Measurements from ENCODE around the gene FAM193A.
A peak's percentile ranks its signal among the peaks of the same experiment; 100 is the strongest.

Gene FAM193A

DNA sequence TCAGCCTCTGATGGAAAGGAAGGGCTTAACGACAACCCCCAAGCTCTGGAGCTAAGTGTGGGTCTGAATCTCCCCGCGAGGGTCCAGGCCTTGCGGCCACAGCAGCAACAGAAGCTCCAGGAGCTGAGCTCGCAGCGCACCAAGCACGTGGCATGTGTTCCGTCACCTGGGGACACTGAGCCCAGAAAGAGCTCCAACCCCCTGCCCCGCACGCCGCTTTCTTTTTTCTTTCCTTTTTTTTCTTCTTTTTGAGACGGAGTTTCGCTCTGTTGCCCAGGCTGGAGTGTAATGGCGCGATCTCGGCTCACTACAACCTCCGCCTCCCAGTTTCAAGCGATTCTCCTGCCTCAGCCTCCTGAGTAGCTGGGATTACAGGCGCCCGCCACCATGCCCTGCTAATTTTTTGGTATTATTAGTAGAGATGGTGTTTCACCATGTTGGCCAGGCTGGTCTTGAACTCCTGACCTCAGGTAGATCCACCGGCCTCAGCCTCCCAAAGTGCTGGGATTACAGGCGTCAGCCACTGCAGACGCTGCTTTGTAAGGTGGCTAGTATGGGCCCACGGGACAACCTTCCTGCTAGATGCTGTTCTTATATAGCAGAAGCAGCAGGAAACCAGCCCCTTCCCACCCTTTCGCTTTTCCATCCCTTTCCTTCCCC lies 220.4 kb downstream of the FAM193A start:
- H3K27ac ChIP-seq (ENCODE audit: low read depth, low read length, poor library complexity, severe bottlenecking): no peak overlapping the region

DNA sequence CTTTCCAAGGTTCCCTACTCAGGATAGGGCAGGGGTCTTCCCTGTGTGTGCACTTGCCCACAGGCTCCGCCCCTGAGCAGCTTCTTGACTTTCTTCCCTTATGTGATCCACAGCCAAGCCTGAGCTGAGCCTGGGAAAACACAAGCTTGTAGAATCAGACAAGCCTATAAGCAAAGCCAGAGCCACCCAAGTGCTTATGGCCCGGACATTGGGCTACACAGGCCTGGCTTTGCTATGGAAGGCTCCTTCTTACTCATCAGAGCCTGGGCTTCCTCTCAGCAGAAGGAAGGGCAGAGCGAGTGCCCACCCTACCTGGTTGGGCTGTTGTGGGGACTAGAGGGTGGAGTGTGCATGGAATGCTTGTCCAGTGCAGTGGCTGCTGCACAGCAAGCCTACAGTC lies 221.0 kb downstream of the FAM193A start:
- no peak overlapping the region for H2AFZ ChIP-seq (ENCODE audit: low read length)
- no peak overlapping the region for H3K9ac ChIP-seq (ENCODE audit: low read length)
- no peaks in the 10 kb centered on the region for H3F3A ChIP-seq (ENCODE audit: insufficient read depth, low read length)
- TF ChIP-seq, protein P1, sequence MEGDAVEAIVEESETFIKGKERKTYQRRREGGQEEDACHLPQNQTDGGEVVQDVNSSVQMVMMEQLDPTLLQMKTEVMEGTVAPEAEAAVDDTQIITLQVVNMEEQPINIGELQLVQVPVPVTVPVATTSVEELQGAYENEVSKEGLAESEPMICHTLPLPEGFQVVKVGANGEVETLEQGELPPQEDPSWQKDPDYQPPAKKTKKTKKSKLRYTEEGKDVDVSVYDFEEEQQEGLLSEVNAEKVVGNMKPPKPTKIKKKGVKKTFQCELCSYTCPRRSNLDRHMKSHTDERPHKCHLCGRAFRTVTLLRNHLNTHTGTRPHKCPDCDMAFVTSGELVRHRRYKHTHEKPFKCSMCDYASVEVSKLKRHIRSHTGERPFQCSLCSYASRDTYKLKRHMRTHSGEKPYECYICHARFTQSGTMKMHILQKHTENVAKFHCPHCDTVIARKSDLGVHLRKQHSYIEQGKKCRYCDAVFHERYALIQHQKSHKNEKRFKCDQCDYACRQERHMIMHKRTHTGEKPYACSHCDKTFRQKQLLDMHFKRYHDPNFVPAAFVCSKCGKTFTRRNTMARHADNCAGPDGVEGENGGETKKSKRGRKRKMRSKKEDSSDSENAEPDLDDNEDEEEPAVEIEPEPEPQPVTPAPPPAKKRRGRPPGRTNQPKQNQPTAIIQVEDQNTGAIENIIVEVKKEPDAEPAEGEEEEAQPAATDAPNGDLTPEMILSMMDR (IDR thresholded peaks at IDR 0.05; ENCODE audit: low read length): no peak
- no peak for TF ChIP-seq EZH2 (IDR thresholded peaks at IDR 0.05; ENCODE audit: borderline replicate concordance, low read length)
- H3K9me3 ChIP-seq (ENCODE audit: low read length): no peaks in the 10 kb centered on the region
- H3K27me3 ChIP-seq (ENCODE audit: insufficient read depth, low read length): no peaks in the 10 kb centered on the region
- peaks cover 13% of the 10 kb centered on the region for H3K4me1 ChIP-seq (ENCODE audit: insufficient read depth, low read length, severe bottlenecking)
- no peaks in the 10 kb centered on the region for H4K20me1 ChIP-seq (ENCODE audit: insufficient read depth, low read length)
- no peaks in the 10 kb centered on the region for H3K9me2 ChIP-seq (ENCODE audit: low read depth, low read length)
- 0 out of 2 replicates have a peak, but pooled peaks cover 6% of the 10 kb centered on the region for H3K79me2 ChIP-seq (ENCODE audit: insufficient read depth, low read length)
- no peak overlapping the region for H3K27ac ChIP-seq (ENCODE audit: low read depth, low read length, poor library complexity, severe bottlenecking)
- H3K4me3 ChIP-seq (ENCODE audit: low read depth, low read length, poor library complexity, severe bottlenecking): no peak overlapping the region
- H3K36me3 ChIP-seq (ENCODE audit: insufficient read depth, low read length): no peaks in the 10 kb centered on the region
- no peak overlapping the region for H3K4me2 ChIP-seq (ENCODE audit: low read length)

More for the DNA sequence above, 220.4 kb downstream of the FAM193A start:
- H3K9ac ChIP-seq (ENCODE audit: low read length): peak overlapping the region; percentile 50; the same call in 1 of the 2 replicates
- H3K9me3 ChIP-seq (ENCODE audit: low read length): no peaks in the 10 kb centered on the region
- no peaks in the 10 kb centered on the region for H3K36me3 ChIP-seq (ENCODE audit: insufficient read depth, low read length)
- H3K4me2 ChIP-seq (ENCODE audit: low read length): peak overlapping the region; percentile 91
- H4K20me1 ChIP-seq (ENCODE audit: insufficient read depth, low read length): no peaks in the 10 kb centered on the region
- TF ChIP-seq, protein P1 (IDR thresholded peaks at IDR 0.05; ENCODE audit: low read length): no peak
- TF ChIP-seq EZH2 (IDR thresholded peaks at IDR 0.05; ENCODE audit: borderline replicate concordance, low read length): no peak
- H3K27me3 ChIP-seq (ENCODE audit: insufficient read depth, low read length): no peaks in the 10 kb centered on the region
- no peak overlapping the region for H2AFZ ChIP-seq (ENCODE audit: low read length)
- H3K79me2 ChIP-seq (ENCODE audit: insufficient read depth, low read length): 0 out of 2 replicates have a peak, but pooled peaks cover 6% of the 10 kb centered on the region
- no peaks in the 10 kb centered on the region for H3F3A ChIP-seq (ENCODE audit: insufficient read depth, low read length)
- peak overlapping the region; percentile 62 for H3K4me3 ChIP-seq (ENCODE audit: low read depth, low read length, poor library complexity, severe bottlenecking)
- H3K9me2 ChIP-seq (ENCODE audit: low read depth, low read length): no peaks in the 10 kb centered on the region
- peaks cover 13% of the 10 kb centered on the region for H3K4me1 ChIP-seq (ENCODE audit: insufficient read depth, low read length, severe bottlenecking)

DNA sequence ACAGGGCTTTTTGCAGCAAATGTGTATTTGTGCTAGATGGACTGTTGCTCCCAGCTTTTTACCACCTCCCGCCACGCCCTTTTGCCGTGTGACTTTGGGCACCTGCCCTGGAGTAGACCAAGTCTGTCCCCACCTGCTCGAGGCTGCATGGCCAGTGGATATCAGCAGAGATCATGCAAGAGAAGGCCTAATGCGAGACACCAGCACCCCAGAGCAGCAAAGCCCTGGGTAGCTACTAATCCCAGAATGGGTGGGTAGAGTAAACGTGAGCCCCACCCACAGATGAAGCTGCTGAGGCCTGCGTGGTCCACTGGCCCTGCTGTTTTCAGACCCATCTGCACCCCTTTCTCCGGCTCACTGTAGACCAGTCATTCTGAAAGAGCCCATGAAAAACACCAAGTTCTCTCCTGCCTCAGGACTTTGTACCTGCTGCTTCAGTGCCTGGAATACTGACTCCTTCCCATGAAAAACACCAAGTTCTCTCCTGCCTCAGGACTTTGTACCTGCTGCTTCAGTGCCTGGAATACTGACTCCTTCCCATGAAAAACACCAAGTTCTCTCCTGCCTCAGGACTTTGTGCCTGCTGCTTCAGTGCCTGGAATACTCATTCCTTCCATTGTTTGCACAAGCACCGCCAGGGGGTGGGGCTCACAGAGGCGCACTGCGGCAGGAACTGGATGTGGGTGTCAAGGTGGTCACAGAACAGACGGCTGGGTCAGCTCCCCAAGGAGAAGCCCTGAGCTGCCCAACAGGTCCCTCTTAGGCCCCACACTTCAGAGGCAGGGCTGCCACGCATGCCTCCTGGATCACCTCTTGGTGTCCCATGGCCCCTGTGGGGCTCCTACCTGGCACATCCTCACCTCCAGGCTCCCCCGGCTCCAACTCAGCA lies 224.8 kb downstream of the FAM193A start:
- Histone ChIP-seq H3K4me3 (ENCODE audit: low read depth, low read length, poor library complexity, severe bottlenecking) (no peak overlapping the region), H3F3A (ENCODE audit: insufficient read depth, low read length) (no peaks in the 10 kb centered on the region), H3K9me3 (ENCODE audit: low read length) (no peaks in the 10 kb centered on the region), H3K36me3 (ENCODE audit: insufficient read depth, low read length) (no peaks in the 10 kb centered on the region), H3K9me2 (ENCODE audit: low read depth, low read length) (no peaks in the 10 kb centered on the region), H3K27ac (ENCODE audit: low read depth, low read length, poor library complexity, severe bottlenecking) (no peak overlapping the region), H4K20me1 (ENCODE audit: insufficient read depth, low read length) (no peaks in the 10 kb centered on the region), H2AFZ (ENCODE audit: low read length) (no peak overlapping the region), H3K27me3 (ENCODE audit: insufficient read depth, low read length) (no peaks in the 10 kb centered on the region), H3K4me1 (ENCODE audit: insufficient read depth, low read length, severe bottlenecking) (peaks cover 11% of the 10 kb centered on the region), H3K4me2 (ENCODE audit: low read length) (no peak overlapping the region), H3K9ac (ENCODE audit: low read length) (no peak overlapping the region), H3K79me2 (ENCODE audit: insufficient read depth, low read length) (no peaks in the 10 kb centered on the region)
- no peak for TF ChIP-seq EZH2 (IDR thresholded peaks at IDR 0.05; ENCODE audit: borderline replicate concordance, low read length)
- TF ChIP-seq, protein P1 (IDR thresholded peaks at IDR 0.05; ENCODE audit: low read length): no peak

All from OCI-LY1 (cell line).